ENCODE measurements around the gene CDT1. TPM values are rescaled to one million over a fixed set of nuclear protein-coding genes. Genes with fewer than 3 reads are reported as not detected.

Gene CDT1
- 10 to 100 TPM; 13.3 to 28.2 (median 22.2) TPM for total RNA-seq (2021; fragmentation: NEBNext Ultra II Directional; extraction: Animal tissue kit (Norgen Biotek cat#: 25700))
- long read RNA-seq, partial matches to known transcripts = 0 of 1 reads
- long read RNA-seq, other reads (novel, unspliced or antisense) = 1 of 1 reads

DNA sequence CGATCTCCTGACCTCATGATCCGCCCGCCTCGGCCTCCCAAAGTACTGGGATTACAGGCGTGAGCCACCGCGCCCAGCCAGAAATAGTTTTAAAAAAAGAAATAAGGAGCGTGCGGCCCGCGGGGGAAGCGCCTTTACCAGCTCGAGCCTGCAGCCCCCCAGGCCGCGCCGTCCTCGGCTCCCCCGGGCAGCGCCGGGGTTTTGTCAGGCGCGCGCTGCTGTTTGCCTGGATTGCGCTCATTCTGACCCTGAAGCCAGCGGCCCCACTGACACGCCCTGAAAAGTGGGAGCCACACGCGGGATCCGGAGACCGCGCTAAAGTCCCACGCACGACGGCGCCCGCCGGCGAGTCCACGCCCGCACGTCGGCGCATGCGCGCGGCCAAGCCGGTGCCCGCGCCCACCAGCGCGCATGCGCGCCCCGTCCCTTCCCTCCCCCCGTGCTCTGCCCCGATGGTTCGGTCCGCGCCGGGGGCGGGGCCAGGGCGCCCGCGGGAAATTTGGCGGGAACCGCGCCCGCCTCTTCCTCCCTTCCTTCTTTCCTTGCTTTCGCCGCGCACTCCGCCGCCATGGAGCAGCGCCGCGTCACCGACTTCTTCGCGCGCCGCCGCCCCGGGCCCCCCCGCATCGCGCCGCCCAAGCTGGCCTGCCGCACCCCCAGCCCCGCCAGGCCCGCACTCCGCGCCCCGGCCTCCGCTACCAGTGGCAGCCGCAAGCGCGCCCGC, at the start of gene CDT1:
CDT1 (plus strand) TSS at position 526 of the 724 bp plus-strand sequence; CDS start at position 569, 43 bp downstream.
- H3K27me3 Mint-ChIP-seq (ENCODE audit: insufficient read depth) = peaks cover 1% of the 10 kb centered on the region; the same call in 1 of the 2 replicates
- peak within 1 kb of the TSS; percentile 87 for H3K4me3 Mint-ChIP-seq
- DNase-seq = peak; percentile 55
- H3K27ac Mint-ChIP-seq = peak within 1 kb of the TSS; percentile 83
- H3K4me1 Mint-ChIP-seq (ENCODE audit: low read depth) = no peaks in the 10 kb centered on the region
- TF ChIP-seq, protein P1, sequence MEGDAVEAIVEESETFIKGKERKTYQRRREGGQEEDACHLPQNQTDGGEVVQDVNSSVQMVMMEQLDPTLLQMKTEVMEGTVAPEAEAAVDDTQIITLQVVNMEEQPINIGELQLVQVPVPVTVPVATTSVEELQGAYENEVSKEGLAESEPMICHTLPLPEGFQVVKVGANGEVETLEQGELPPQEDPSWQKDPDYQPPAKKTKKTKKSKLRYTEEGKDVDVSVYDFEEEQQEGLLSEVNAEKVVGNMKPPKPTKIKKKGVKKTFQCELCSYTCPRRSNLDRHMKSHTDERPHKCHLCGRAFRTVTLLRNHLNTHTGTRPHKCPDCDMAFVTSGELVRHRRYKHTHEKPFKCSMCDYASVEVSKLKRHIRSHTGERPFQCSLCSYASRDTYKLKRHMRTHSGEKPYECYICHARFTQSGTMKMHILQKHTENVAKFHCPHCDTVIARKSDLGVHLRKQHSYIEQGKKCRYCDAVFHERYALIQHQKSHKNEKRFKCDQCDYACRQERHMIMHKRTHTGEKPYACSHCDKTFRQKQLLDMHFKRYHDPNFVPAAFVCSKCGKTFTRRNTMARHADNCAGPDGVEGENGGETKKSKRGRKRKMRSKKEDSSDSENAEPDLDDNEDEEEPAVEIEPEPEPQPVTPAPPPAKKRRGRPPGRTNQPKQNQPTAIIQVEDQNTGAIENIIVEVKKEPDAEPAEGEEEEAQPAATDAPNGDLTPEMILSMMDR (IDR thresholded peaks at IDR 0.05) = no peak
- H3K9me3 Mint-ChIP-seq = no peaks in the 10 kb centered on the region
- no peaks in the 10 kb centered on the region for H3K36me3 Mint-ChIP-seq (ENCODE audit: low read depth)

GRCh38 chr16:88754109-88754911, 49.3 kb upstream of the CDT1 start:
- H3K27me3 Mint-ChIP-seq (ENCODE audit: insufficient read depth) = peaks cover 4% of the 10 kb centered on the region

DNA sequence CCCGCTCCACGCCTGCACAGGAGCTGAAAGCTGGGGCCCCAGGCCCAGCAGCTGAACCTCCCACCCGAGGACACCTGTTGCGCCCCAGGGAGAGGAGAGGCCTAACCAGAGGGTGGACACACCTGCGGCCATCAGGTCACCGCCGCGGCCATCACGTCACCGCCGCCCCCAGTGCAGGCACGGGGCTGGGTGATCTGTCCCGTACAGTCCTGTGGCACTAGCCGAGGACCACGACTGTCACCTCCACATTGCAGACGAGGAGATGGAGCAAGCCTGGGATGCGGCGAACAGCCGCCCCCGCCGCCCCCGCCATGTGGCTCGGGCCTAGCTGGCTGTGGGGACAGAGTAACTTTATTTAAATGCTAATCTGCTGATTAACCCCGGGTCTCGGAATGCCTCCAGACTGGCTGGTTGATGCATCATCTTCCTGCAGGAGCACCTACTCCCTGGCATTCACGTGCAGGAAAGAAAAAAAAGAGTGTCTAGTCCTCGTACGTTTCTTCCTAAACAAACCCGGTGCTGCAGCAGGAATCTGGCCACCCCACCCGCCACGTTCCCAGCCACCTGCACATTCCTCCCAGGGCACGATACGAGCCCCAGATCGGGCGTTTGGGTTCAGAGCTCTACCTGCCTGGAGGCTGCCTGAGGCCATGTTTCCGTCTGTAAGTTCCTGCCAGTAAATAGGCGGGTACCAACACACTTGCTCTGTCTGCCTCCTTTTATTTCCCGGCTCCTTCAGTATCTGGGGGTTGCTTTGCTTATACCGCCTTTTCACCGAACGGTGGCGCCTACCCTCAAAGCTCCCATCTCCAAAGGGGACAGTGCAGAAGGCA, 48.5 kb upstream of the CDT1 start:
- DNase-seq = peak; percentile 82
- peak overlapping the region; percentile 51 for H3K4me3 Mint-ChIP-seq
- H3K36me3 Mint-ChIP-seq (ENCODE audit: low read depth) = peaks cover 5% of the 10 kb centered on the region
- H3K9me3 Mint-ChIP-seq = no peaks in the 10 kb centered on the region
- H3K4me1 Mint-ChIP-seq (ENCODE audit: low read depth) = peaks cover 33% of the 10 kb centered on the region
- peak overlapping the region; percentile 74 for H3K27ac Mint-ChIP-seq
- peaks cover 4% of the 10 kb centered on the region for H3K27me3 Mint-ChIP-seq (ENCODE audit: insufficient read depth)
- TF ChIP-seq, protein P1 (IDR thresholded peaks at IDR 0.05) = no peak

More at GRCh38 chr16:88754109-88754911, 49.3 kb upstream of the CDT1 start:
- Mint-ChIP-seq H3K27ac (peak overlapping the region; percentile 11; the same call in 1 of the 2 replicates), H3K4me3 (no peak overlapping the region), H3K9me3 (no peaks in the 10 kb centered on the region), H3K4me1 (ENCODE audit: low read depth) (peaks cover 32% of the 10 kb centered on the region), H3K36me3 (ENCODE audit: low read depth) (peaks cover 5% of the 10 kb centered on the region)
- DNase-seq = no peak
- TF ChIP-seq, protein P1 (IDR thresholded peaks at IDR 0.05) = no peak

GRCh38 chr16:88755745-88756443, 47.7 kb upstream of the CDT1 start:
- Mint-ChIP-seq H3K36me3 (ENCODE audit: low read depth) (peaks cover 5% of the 10 kb centered on the region), H3K27ac (peak overlapping the region; percentile 74), H3K27me3 (ENCODE audit: insufficient read depth) (peaks cover 4% of the 10 kb centered on the region), H3K4me1 (ENCODE audit: low read depth) (peaks cover 33% of the 10 kb centered on the region), H3K4me3 (no peak overlapping the region), H3K9me3 (no peaks in the 10 kb centered on the region)
- TF ChIP-seq, protein P1 (IDR thresholded peaks at IDR 0.05) = no peak
- DNase-seq = no peak
